GM21367 (cell line): ENCODE data around the gene C9.
"Not testable (repeated sequence)": the region's sequence is repeated elsewhere in the genome, so short reads cannot be mapped to it uniquely, and the experiment has no call there.

Experiments used
- ATAC-seq: cut with Tn5 transposase; IDR thresholded peaks from one replicate; pipeline ENCODE4 v1.9.1; 2021; ENCODE audit not compliant: unreplicated experiment

The C9 gene

GRCh38 chr5:39364367-39364766, at the start of gene C9:
TSS of gene C9 (minus strand) at chr5:39364495. CDS start at chr5:39364464, 31 bp downstream.
- no peak for ATAC-seq

GRCh38 chr5:39413771-39414170, 49.5 kb upstream of the C9 start:
- no peak for ATAC-seq

DNA sequence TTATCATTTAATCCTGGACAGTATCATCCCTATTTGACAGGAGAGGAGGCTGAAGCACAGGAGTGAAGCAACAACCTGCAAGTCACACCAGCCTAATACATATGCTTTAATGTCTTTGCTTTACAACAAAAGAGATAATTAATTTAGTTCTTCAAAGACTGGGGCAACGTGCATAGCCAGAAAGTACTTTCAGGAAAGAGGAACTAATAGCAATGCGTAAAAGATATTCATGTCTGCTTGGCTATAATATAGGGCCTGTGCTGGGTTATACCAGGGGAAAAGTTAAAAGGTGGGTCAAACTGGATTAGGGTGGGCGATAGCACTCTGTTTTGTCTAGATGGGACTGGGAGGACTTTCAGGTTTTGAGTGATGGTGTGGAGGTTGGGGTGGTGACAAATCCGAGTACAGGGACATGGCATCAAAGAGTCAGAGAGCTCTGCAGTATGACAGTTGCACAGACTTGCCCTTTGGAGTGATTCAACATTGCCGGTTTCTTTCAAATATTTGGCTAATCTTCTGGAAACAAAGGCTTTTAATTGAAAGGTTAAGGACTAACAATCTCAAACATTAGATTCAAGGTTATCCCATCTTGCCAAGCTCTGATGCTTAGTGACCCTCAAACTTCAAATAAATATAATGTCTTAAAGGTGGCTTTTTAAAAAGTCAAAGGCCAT, 48.6 kb upstream of the C9 start:
- no peak for ATAC-seq

DNA sequence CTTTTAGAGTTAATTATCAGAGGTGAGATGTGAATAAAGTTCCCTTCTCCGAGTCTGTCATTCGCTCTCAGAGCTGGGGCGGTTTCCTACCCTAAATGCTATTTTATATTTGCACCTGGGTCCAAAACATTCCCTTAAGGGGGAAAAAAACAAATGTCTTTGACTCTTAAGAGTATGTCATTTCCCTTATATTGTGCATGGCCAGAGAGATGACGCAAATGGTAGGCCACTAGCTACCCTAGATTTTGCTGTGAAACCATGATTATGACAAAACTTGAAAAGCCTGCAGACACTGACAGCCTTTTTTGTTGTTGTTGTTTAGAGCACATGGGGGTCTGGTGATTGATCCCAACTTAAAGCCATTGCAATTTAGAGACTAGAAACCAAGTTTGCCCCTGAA, 47.7 kb upstream of the C9 start:
- ATAC-seq = no peak

GRCh38 chr5:39411061-39411460, 46.8 kb upstream of the C9 start:
- no peak for ATAC-seq

DNA sequence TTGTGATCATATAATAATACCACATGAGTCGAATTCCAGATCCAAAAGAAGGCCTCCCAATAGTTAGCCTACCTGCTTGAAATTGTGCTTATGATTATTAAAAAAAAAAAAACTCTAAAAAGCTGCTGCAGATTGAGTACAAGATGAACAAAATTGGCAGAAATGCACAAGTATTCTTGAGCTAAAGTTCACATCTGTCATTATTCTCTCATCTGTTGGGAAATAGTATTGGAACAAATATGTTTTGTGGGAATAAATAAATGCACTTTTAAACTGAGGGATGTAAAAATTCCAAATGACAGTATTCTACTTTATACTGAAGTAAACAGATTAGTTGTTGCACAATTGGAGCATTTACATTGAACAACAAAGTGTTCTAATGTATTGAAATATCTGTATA, 44.7 kb upstream of the C9 start:
- no peak for ATAC-seq

DNA sequence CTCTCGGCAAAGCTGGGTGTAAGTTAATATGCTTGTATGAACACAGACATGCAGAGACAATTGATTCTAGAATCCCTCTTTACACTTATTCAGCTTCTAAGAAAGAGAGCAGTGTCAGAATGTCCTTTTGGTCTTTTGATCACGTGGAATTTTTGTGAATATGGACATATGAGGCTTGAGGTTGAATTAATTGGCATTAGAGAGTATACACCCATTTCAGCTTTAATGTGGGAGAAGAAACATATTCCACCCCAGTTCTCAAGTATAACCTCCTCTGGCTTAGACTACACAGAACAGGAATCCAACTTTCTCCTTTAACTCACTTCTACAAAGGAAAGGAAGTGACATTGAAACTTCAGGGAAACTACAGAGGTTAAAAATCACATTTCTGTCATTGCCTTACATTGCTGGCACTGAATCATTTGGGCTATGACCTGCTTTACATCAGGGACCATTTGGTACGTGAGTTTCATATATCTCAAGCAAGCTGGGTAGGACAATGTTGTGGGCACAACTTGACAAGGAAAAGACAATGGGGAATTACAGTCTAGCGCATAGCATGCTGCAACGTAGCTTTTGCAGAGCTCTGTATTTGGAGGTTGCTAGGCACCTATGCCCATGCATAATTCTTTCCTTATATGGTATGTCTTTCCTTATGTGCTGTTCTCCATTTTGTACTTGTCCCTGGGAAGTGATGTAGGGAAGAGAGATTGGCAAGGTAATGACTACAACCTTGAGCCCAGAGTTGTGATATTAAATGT, 41.0 kb upstream of the C9 start:
- ATAC-seq = no peak

DNA sequence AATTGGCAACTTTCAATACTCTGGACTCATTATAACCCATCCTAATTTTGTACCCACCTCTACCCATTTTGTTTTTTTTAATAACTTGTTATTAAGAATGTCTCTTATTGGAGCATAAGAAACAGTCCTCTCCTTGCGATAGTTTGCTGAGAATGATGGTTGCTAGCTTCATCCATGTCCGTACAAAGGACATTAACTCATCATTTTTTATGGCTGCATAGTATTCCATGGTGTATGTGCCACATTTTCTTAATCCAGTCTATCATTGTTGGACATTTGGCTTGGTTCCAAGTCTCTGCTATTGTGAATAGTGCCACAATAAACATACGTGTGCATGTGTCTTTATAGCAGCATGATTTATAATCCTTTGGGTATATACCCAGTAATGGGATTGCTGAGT, 39.5 kb upstream of the C9 start:
- not testable (repeated sequence) for ATAC-seq

- not testable (repeated sequence) for ATAC-seq
Measured at GRCh38 chr5:39402140-39402539, 37.8 kb upstream of the C9 start.

DNA sequence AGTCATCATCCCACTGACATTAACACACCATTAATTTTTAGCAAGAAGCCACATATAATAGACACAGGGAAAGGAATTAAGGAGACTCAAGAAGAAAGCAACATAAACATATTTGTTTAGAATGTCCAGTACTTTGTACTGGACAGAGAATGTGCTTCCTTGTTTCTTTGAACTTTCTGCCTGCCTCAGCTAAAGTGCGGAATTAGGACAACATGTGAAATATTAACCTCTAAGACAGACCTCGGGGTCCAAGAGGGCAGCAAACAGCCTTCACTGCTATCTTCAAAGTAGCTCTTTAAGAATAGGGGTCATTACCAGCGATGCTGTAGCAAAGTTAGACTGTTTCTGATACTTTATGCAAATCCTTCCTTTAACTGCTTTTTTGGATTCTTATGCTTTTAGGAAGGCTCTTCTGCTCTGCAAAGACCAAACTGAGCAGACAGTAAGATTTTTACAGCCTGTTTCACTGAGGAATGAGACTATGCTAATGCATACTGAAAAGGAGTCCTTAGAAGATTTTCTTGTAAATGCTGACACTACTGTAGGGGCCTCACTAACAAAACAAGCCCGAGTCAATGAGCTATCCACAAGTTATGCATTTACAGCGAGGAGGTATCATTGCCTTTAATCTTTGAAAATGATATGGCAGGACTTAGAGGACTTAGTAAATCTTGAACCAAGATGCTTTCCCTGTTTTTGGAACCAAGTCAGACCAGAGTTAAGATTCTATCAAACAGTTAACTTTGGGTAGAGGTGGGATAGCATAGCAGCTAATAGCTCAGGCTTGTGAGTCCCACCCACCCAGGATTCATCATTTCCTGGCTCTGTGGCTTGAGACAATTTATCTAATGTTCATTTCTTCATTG, 36.7 kb upstream of the C9 start:
- no peak for ATAC-seq

DNA sequence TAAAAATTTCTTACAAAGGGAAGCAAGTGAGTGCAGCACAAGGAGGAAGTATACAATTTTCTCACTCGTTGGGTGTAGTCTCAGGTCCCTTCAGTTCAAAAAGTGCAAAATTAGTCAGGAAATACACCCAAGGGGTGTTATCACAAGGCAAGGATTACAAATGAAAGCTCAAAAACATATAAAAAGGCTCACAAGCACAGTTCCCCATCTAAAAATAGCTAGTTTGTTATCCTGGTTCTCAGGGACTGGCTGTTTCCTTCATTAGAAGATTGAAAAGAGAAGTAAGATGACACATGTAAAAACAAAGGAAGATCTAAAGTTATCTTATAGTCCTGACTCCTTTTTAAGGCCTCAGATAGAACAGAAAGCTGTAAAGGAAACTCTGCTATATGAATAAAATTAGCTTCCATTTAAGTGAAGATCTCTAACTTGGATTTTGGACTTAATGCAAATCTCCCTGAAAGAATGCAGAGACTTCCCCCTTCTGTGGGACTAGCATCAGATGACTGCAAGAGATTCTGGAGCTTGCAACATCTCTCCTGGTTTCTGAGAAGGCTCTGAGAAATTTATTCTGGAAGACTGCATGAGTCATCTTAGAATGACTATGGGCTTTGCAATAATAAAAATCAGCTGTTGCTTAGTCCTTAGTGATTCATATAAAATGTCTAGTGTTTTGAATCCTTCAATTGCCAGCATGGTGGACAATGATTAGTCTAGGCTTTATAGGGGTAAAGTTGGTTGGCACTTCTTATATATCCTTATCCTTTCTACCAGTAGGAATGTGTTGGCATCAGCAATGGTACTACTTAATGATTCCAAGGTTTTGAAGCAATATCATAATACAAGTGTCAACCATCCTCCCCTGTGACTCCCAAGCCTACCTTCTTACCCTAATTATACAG, 35.1 kb upstream of the C9 start:
- ATAC-seq = no peak

DNA sequence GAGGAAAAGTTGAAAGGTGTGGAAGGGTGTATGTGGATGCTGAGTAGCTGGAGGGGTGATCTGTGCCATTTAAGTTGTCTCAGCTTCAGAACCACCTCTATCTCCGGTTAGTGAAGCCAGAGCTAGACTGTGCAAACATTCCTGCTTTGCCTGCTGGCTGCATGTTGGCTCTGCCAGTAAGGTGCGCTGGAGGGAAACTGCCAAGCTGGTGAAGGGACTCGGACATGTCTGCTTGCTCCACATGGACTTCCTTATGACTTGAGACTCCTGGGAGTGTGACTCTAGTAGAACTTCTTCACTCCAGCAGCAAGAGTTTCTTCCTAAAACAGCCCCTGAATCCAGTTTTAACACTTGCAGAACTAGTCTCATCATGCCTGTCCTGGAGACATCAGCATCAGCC, 32.5 kb upstream of the C9 start:
- ATAC-seq = no peak

DNA sequence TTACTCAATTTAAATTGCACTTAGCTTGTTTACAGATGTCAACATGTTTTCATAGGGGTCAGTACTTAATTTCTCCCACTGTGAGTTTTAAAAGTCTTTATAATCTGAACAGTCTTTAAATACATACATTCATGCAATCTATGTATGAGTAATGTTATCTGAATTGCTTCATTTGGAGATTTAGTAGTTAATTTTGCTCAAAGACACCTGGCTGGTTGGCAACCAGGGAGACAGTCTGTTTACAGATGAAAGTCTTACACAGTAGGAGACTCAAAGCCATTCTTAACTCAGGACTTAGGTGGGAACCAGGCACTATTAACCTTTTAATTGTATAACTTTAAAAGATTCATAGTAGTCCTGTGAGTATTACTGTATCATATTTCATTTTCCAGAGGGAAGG, 31.2 kb upstream of the C9 start:
- ATAC-seq = no peak

- no peak for ATAC-seq
Measured at GRCh38 chr5:39394946-39395345, 30.7 kb upstream of the C9 start.

- ATAC-seq = no peak
Measured at GRCh38 chr5:39390945-39391344, 26.6 kb upstream of the C9 start.

GRCh38 chr5:39387293-39387692, 23.0 kb upstream of the C9 start:
- no peak for ATAC-seq

- no peak for ATAC-seq
Measured at GRCh38 chr5:39384271-39384670, 20.0 kb upstream of the C9 start.

- no peak for ATAC-seq
Measured at GRCh38 chr5:39381376-39381775, 17.1 kb upstream of the C9 start.

- no peak for ATAC-seq
Measured at GRCh38 chr5:39379693-39380092, 15.4 kb upstream of the C9 start.

- no peak for ATAC-seq
Measured at GRCh38 chr5:39377613-39378012, 13.3 kb upstream of the C9 start.

DNA sequence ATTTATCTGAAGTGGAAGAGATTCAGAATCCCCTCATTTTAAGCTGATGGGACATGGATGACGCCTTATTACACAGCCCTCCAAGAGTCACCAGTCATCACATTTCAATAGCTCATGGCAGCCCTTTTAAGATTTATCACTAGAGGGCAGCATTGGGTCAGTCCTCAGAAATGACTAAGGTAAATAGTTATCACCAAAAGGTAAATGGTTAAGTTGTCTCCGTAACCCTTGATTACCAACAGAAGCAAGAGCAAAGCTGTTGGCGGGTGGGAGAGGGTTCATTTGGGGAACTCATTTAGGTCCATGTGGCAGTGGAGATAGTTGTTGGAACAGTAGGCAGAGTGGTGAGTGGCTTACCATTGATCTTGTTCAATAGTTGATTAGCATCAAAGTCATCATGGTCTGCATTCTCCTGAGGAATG, 12.0 kb upstream of the C9 start:
- ATAC-seq = no peak
